Neural progenitor cell (in vitro differentiated cells): ENCODE measurements around the gene ZNF544.

Source experiments
- CTCF ChIP-seq: fragments of 200-600 bp; sonication (generic); IDR thresholded peaks from 2 replicates; pipeline ENCODE4 v1.5.1; 2017; ENCODE audit warnings: antibody characterized with exemption, mild to moderate bottlenecking
- EZH2 ChIP-seq: fragments of 200-600 bp; sonication (generic); IDR thresholded peaks from 2 replicates; pipeline ENCODE4 v1.6.1; 2017; ENCODE audit warnings: antibody characterized with exemption, mild to moderate bottlenecking, moderate library complexity

- TF ChIP-seq CTCF (no peak), EZH2 (no peak)
Observed at GRCh38 chr19:58300620-58301019, 71.9 kb downstream of the ZNF544 start.
